DOHH2 (cell line): ENCODE measurements around the gene L3MBTL4.

ENCODE experiments used
- EZH2phosphoT487 ChIP-seq: fragments of 200-600 bp; sonication (generic); IDR thresholded peaks from 2 replicates; pipeline ENCODE4 v1.6.1; 2017; ENCODE audit warnings: borderline replicate concordance, mild to moderate bottlenecking, antibody characterized with exemption, low read length, moderate library complexity, mixed read lengths
- TF ChIP-seq, protein P1 (sequence below): fragments of 200-600 bp; sonication (generic); IDR thresholded peaks from one replicate; pipeline ENCODE4 v1.5.1; 2014; ENCODE audit warnings: antibody characterized with exemption, mild to moderate bottlenecking, low read depth, low read length; ENCODE audit not compliant: poor library complexity, severe bottlenecking

- TF ChIP-seq, protein P1, sequence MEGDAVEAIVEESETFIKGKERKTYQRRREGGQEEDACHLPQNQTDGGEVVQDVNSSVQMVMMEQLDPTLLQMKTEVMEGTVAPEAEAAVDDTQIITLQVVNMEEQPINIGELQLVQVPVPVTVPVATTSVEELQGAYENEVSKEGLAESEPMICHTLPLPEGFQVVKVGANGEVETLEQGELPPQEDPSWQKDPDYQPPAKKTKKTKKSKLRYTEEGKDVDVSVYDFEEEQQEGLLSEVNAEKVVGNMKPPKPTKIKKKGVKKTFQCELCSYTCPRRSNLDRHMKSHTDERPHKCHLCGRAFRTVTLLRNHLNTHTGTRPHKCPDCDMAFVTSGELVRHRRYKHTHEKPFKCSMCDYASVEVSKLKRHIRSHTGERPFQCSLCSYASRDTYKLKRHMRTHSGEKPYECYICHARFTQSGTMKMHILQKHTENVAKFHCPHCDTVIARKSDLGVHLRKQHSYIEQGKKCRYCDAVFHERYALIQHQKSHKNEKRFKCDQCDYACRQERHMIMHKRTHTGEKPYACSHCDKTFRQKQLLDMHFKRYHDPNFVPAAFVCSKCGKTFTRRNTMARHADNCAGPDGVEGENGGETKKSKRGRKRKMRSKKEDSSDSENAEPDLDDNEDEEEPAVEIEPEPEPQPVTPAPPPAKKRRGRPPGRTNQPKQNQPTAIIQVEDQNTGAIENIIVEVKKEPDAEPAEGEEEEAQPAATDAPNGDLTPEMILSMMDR, result no peak
- no peak for TF ChIP-seq EZH2phosphoT487
These were observed 370.4 kb downstream of the L3MBTL4 start for GRCh38 chr18:6044319-6044718.
